ENCODE measurements around the gene RGMB. TPM values are rescaled to one million over a fixed set of nuclear protein-coding genes. Genes with fewer than 3 reads are reported as not detected.

RGMB gene
- total RNA-seq, 1 experiment from 2014 or later = 16.4 TPM

GRCh38 chr5:98793223-98793622 is 19.8 kb downstream of the RGMB start:
- H3K4me1 ChIP-seq (ENCODE audit: insufficient read depth, low read length, poor library complexity, severe bottlenecking) = peaks cover 29% of the 10 kb centered on the region
- no peaks in the 10 kb centered on the region for H3K9me3 ChIP-seq (ENCODE audit: low read depth, low read length, poor library complexity, severe bottlenecking)
- ChIA-PET CTCF (no interaction called here), POLR2A (ENCODE audit: low non-redundant PET) (no interaction called here)
- no peak for DNase-seq (ENCODE audit: low spot score)
- BruUV-seq (replicated peaks) = no TSS peak
- intact Hi-C loops (cut with micrococcal nuclease; ENCODE audit: unreplicated experiment) = no loop called here
- TF ChIP-seq EZH2 (IDR thresholded peaks at IDR 0.05; ENCODE audit: borderline replicate concordance, low read depth, low read length, poor library complexity, severe bottlenecking) = no peak
- TF ChIP-seq CTCF (conservative IDR thresholded peaks at IDR 0.05; ENCODE audit: low read depth, low read length) = no peak
- no peak overlapping the region for H3K4me3 ChIP-seq (ENCODE audit: low read depth, low read length, poor library complexity, severe bottlenecking)
- no peaks in the 10 kb centered on the region for H3K27me3 ChIP-seq (replicated peaks; ENCODE audit: insufficient read depth, low read depth, low read length, poor library complexity)
- no peaks in the 10 kb centered on the region for H3K36me3 ChIP-seq (ENCODE audit: insufficient read depth, low read length, poor library complexity, severe bottlenecking)
- no peak overlapping the region for H3K27ac ChIP-seq (ENCODE audit: low read depth, low read length, poor library complexity, severe bottlenecking)

GRCh38 chr5:98794001-98794400 is 20.5 kb downstream of the RGMB start:
- Histone ChIP-seq H3K27me3 (replicated peaks; ENCODE audit: insufficient read depth, low read depth, low read length, poor library complexity) (no peaks in the 10 kb centered on the region), H3K4me1 (ENCODE audit: insufficient read depth, low read length, poor library complexity, severe bottlenecking) (peaks cover 29% of the 10 kb centered on the region), H3K4me3 (ENCODE audit: low read depth, low read length, poor library complexity, severe bottlenecking) (no peak overlapping the region), H3K36me3 (ENCODE audit: insufficient read depth, low read length, poor library complexity, severe bottlenecking) (no peaks in the 10 kb centered on the region), H3K27ac (ENCODE audit: low read depth, low read length, poor library complexity, severe bottlenecking) (no peak overlapping the region), H3K9me3 (ENCODE audit: low read depth, low read length, poor library complexity, severe bottlenecking) (no peaks in the 10 kb centered on the region)
- intact Hi-C loops (cut with micrococcal nuclease; ENCODE audit: unreplicated experiment) = no loop called here
- TF ChIP-seq CTCF (conservative IDR thresholded peaks at IDR 0.05; ENCODE audit: low read depth, low read length) = no peak
- no peak for TF ChIP-seq EZH2 (IDR thresholded peaks at IDR 0.05; ENCODE audit: borderline replicate concordance, low read depth, low read length, poor library complexity, severe bottlenecking)
- no peak for DNase-seq (ENCODE audit: low spot score)
- CTCF ChIA-PET = no interaction called here
- BruUV-seq (replicated peaks) = no TSS peak
- POLR2A ChIA-PET (ENCODE audit: low non-redundant PET) = no interaction called here

GRCh38 chr5:98794414-98795080 is 21.1 kb downstream of the RGMB start:
- ChIA-PET POLR2A (ENCODE audit: low non-redundant PET) (no interaction called here), CTCF (interaction anchor here (1.1 kb wide), 1 partner anchor 31 kb away, joined by 3 read pairs; no protein-coding TSS in a partner anchor)
- intact Hi-C loops (cut with micrococcal nuclease; ENCODE audit: unreplicated experiment) = no loop called here
- Histone ChIP-seq H3K9me3 (ENCODE audit: low read depth, low read length, poor library complexity, severe bottlenecking) (no peaks in the 10 kb centered on the region), H3K27me3 (replicated peaks; ENCODE audit: insufficient read depth, low read depth, low read length, poor library complexity) (no peaks in the 10 kb centered on the region), H3K36me3 (ENCODE audit: insufficient read depth, low read length, poor library complexity, severe bottlenecking) (no peaks in the 10 kb centered on the region), H3K27ac (ENCODE audit: low read depth, low read length, poor library complexity, severe bottlenecking) (no peak overlapping the region), H3K4me1 (ENCODE audit: insufficient read depth, low read length, poor library complexity, severe bottlenecking) (peaks cover 29% of the 10 kb centered on the region), H3K4me3 (ENCODE audit: low read depth, low read length, poor library complexity, severe bottlenecking) (no peak overlapping the region)
- DNase-seq (ENCODE audit: low spot score) = peak; percentile 40
- no TSS peak for BruUV-seq (replicated peaks)
- TF ChIP-seq CTCF (conservative IDR thresholded peaks at IDR 0.05; ENCODE audit: low read depth, low read length) (no peak), EZH2 (IDR thresholded peaks at IDR 0.05; ENCODE audit: borderline replicate concordance, low read depth, low read length, poor library complexity, severe bottlenecking) (no peak)

Measured in A673 (cell line).